GM10266 (cell line): Measurements from ENCODE around the gene ITM2A.

Experiments
- DNase-seq: peaks from one replicate; pipeline ENCODE4 v3.0.0; 2012; ENCODE audit errors: extremely low spot score
- TF ChIP-seq, protein P1 (sequence below): IDR thresholded peaks from 2 replicates; pipeline ENCODE4 v1.5.1; 2012; ENCODE audit warnings: mild to moderate bottlenecking, low read depth; ENCODE audit not compliant: control insufficient read depth, insufficient read depth; ENCODE audit errors: missing control alignments

ITM2A gene

DNA sequence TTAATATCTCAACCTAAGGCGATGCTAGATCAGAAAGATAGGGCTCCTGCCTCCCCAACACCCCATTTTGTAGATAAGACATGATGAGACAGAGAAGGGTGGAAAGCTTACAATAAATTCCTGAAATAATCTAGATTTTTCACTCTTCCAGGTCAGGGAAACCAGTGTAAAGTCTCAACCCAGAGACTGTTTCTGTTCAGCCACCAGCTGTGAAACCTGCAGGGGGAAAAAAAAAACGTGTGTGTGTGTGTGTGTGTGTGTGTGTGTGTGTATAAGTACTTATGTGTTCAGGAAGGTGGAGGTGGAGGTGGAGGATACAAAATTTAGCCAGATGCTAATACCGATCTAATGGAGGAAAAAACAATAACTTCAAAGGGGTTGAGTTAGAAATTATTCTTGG is 773 bp upstream of the ITM2A start:
- no peak for DNase-seq
- TF ChIP-seq, protein P1, sequence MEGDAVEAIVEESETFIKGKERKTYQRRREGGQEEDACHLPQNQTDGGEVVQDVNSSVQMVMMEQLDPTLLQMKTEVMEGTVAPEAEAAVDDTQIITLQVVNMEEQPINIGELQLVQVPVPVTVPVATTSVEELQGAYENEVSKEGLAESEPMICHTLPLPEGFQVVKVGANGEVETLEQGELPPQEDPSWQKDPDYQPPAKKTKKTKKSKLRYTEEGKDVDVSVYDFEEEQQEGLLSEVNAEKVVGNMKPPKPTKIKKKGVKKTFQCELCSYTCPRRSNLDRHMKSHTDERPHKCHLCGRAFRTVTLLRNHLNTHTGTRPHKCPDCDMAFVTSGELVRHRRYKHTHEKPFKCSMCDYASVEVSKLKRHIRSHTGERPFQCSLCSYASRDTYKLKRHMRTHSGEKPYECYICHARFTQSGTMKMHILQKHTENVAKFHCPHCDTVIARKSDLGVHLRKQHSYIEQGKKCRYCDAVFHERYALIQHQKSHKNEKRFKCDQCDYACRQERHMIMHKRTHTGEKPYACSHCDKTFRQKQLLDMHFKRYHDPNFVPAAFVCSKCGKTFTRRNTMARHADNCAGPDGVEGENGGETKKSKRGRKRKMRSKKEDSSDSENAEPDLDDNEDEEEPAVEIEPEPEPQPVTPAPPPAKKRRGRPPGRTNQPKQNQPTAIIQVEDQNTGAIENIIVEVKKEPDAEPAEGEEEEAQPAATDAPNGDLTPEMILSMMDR = no peak

DNA sequence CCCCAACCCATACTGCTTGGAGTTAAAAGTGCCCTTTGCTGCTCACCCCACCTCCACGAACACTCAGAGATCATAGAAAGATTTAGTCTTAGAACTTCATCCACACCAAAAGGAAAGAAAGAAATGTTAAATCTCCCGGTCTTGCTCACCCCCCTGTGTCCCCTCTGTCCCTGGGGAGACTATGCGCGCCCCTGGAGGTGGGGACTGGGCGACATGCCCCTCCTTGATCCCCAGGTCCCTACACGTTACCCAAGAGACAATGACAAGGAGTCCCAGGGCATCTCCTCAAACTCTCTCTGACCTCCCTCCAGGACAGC is 620 bp downstream of the ITM2A start:
- DNase-seq = peak; percentile 2
- TF ChIP-seq, protein P1 = no peak

DNA sequence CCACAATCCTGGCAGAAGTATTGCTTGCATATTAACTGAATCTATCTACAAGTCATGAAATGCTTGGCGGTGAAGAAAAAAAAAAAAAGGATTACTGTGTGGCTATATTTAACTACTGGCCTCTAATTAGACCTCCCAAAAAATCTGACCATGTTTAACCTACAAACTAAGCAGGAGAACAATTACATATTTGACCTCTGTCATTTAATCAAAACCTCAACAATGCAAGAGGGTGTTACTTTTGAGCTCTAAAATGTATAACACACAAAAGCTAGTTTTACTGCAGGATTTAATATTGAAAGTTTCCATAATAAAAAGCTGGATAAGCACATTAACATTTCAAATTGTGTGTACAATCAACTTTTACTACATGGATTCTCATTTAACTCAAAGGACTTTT is 1.5 kb downstream of the ITM2A start:
- TF ChIP-seq, protein P1 = no peak
- no peak for DNase-seq

DNA sequence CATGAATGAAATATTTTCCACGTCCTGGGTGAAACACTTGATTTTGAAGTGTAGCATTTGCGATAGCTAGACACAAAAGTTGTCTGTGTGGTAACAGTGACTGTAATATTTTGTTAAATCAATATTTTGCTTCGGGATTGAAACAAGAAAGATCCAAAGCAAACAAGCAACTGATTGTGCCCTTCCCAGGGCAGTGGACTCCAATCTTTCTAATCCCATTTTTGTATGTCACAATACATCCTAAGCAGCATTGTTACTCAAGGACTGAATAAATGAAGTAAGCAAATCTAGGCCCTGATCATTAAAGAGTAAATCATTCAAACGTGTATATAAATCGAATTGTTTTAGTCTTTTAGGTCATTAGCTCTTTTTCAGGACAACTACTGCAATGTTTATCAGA is 2.8 kb downstream of the ITM2A start:
- no peak for DNase-seq
- TF ChIP-seq, protein P1 = no peak

DNA sequence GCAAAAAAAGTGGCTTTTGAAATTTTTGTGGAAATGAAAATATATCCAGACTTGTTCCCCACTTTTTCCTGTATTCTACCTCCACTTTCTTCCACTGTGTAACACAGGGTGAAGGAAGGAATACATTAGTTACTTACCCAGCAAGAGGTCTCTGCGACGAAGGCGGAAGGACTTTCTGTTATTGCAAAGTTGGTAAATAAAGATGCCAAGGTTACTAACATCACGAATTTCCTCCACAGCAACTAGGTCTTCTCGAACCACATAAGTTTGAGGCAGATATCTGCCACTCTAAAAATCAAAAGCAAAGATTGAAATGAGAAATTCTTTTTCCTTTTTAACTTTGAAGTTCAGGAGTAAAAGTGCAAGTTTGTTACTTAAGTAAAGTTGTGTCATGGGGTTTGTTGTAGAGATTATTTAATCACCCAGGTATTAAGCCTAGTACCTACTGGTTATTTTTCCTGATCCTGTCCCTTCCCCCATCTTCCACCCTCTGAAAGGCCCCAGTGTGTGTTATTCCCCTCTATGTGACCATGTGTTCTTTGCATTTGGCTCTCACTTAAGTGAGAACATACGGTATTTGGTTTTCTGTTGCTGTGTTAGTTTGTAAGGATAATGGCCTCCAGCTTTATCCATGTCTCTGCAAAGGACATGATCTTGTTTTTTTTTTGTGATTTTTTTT is 5.8 kb downstream of the ITM2A start:
- no peak for DNase-seq
- TF ChIP-seq, protein P1 = no peak

DNA sequence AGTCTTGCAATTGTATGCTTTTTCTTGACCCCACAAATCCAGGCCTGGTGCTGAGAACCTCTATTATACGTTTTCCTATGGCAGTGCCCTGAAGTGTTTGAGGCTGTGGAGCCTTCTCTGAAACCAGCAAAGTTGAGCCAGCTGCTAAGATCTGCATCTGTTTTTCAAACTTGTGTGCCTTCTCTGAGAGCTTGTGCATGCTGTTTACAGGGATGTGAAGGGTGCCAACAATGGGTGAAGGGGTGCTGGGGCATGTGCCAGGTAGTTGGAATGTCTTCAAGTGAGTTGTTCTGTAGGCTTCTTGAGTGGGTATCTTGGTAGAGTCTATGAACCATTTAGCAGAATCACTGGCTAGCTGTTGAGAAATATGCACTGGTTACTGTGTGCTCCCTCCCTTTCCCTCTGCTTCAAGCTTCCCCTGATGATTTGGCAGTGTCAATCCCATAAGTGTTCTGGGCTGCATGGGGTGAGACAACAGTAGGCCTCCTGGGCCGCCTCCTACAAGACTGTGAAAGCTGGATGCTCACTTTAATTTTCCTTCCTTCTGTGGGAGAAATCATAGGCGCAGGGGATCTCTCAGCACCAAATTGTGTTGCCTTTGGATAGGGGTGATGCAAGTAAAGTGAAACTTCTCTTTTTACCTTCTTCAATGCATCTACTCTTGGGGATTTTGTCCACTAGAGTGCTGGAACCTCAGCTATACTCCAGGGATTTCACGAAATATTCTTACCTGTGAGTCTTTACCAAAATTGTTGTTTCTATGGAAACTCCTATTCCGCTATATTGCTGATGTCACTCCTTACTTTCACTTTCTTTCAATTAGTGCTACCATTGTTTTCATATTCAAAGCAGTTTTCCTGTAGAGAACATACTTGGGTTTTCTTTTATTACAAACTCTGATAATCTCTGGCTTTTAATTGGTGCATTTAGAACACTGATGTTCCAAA is 30.0 kb downstream of the ITM2A start:
- peak; percentile 1 for DNase-seq

DNA sequence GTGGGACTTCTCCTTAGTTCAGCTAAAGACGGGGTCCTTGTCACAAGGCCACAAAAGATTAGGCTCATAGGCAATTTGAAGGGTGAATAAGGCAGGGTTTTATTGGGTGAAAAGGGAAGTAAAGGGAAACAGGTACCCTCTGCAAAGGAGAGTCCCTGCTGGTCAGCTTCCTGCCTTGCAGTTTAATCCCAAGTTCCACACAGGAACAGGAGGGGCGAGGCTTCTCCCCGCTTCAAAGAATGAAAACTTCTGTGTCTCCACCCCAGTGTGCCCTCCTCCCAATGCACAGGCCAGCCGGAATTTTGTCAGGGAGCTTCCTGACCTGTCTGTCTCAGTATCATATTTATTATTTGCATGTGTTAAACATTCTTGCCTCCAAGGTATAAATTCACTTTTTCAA is 37.1 kb downstream of the ITM2A start:
- no peak for DNase-seq
- TF ChIP-seq, protein P1 = no peak

More for the DNA sequence above, 30.0 kb downstream of the ITM2A start:
- TF ChIP-seq, protein P1 = no peak
